GM03348 (cell line): ENCODE data around the gene COPS9.

ENCODE experiments used
- DNase-seq: peaks from one replicate; pipeline ENCODE4 v3.0.0; 2012; ENCODE audit warnings: low spot score

Gene COPS9

DNA sequence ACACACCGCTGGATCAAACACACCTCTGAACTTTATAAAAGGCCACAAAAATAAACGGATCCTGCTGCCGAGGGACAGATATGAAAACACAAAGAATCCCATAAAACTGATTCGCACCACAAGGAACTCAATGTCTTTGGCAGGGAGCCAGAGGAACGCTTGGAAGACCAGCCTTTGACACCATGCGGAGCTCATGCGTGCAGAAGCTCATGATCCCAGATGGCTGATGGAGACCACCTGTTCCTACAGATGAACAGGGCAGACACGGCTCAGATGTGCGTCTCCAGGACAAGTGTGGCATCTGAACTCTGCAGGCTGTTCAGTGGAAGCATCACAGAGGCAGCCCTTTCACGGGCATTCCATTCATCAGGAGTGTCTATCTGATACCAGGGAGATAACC is 24.9 kb downstream of the COPS9 start:
- DNase-seq: peak; percentile 2

DNA sequence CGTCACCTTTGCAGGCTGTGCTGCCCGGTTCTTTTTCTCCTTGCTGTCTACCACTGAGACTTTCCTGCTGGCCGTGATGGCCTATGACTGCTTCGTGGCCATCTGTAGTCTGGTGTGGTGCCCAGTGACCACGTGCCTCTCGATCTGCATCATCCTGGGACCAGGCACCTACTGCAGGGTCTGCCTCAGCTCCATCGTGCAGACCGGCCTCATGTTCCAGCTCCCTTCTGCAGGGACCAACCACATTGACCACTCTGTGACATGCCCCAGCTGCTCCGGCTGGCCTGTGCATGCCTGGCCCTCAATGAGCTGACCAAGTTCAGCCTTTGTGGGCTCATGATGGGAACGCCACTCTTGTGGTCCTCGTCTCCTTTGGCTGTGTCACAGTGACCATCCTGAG is 26.7 kb downstream of the COPS9 start:
- DNase-seq: peak; percentile 3

DNA sequence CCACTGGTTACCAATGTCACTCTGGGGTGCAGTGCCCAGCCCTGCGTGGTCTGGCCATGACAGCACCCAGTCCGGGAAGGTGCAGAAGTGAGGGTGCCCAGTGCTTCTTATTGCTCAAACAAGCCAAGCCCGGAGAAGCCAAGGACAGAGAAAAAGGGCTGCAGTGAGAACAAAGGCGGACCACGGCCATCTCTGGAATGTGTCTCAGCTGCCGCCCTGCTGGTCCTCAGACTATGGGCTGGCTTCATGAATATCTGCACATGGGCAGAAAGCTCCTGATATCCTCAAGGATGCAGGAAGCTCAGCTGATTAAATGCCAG is 28.7 kb downstream of the COPS9 start:
- DNase-seq: peak; percentile 4

DNA sequence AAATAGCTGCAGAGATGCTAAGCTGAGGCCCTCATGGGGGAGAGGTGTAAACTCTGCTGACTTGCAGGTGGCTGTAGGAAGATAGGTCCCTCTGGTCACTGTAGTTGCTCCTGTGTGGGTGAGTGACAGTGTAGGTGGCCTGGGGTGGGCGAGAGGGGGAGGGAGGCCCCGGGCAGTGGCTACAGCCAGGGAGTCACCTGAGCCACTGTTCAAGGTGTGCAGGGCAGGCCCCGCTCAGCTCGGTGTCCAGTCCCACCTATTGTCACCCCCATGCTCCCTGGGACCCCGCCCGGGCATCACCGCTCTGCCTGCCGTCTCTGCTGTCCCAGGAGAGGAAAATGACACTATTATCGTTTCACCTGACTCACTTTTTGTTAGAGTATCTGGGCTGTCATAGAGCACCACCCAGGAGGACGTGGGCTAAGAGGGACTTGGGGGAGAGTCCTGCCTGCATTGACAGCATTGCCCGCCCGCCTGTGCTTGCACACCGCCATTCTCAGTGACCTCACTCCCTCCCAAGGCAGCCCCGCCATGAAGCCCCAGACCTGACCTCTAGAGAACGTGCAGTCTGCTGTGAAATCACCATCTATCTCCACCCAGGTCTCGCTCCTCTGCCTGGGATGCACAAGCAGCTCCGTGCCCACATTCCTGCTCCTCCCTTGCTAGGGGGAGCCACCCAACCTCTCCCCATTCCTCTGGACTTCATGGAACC is 29.2 kb downstream of the COPS9 start:
- DNase-seq: peak; percentile 2

GRCh38 chr2:240105982-240106381 is 30.1 kb downstream of the COPS9 start:
- DNase-seq: no peak

- DNase-seq: no peak
Observed at GRCh38 chr2:240103136-240103535, 33.0 kb downstream of the COPS9 start.

- no peak for DNase-seq
Observed at GRCh38 chr2:240098349-240098748, 37.8 kb downstream of the COPS9 start.

DNA sequence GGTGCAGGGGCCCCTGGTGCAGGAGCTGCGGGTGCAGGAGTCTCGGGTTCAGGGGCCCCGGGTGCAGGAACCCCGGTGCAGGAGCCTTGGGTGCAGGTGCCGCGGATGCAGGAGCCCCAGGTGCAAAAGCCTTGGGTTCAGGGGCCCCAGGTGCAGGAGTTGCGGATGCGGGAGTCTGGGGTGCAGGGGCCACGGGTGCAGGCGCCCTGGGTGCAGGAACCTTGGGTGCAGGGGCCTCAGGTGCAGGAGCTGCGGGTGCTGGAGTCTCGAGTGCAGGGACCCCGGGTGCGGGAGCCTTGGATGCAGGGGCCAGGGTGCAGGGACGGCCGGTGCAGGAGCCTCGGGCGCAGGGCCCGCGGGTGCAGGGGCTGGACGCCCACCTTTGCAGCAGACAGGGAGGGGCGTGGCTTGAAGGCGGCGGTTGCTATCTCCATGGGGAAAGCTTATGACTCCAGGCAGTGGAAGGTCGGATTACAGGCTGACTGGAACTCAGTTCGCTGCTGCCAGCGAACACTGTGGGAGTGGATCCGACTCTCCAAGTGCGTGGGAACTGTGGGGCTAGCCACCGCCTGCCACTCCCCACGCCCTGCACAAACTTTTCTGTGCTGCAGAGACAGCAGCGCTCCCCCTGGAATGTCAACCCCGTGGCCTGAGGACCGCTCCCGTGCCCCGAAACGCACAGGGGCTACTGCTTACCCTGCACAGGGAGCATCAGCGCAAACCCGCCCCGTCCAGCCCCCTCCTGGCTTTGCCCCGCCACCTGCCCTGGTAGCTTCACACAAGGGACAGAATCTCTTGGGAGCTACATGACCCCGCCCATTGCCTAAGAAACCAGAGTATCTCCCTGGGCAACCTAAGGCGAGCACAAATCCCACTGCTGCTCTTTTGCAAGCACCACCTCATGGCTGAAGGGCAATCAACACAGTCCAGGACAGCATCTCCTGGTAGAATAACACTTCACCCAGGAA is 40.3 kb downstream of the COPS9 start:
- no peak for DNase-seq

DNA sequence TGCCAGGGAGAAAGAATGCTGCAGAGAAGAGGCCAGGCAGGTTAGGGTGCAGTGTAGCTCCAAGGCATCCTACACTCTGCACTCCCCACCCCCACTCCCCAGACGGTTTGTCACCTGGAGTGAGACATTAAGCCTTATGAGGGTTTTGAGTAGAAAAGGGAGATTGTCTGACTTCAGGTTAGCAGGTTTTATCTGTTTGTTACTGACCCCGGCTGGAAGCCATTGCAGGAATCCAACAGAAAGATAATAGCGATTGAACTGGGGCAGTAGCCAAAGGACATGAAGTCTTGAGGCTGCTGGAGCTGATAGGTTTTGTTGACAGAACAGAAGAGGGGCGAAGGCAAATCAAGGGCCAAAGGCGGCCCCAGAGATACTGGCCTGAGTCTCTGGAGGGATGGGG is 46.8 kb downstream of the COPS9 start:
- DNase-seq: no peak

- DNase-seq: no peak
Observed at GRCh38 chr2:240086563-240086962, 49.5 kb downstream of the COPS9 start.
